A673 (cell line): ENCODE results near the gene CASQ2.

ENCODE experiments used
- CTCF ChIP-seq: fragments of 300-800, 200-600 bp; sonication (generic); conservative IDR thresholded peaks from 2 replicates; pipeline ENCODE4 v1.5.1; 2017; ENCODE audit warnings: low read depth, mild to moderate bottlenecking, antibody characterized with exemption, low read length, moderate library complexity, mixed read lengths
- EZH2 ChIP-seq: fragments of 200-600 bp; sonication (generic); IDR thresholded peaks from 2 replicates; pipeline ENCODE4 v1.6.1; 2017; ENCODE audit warnings: borderline replicate concordance, low read depth, mild to moderate bottlenecking, mixed read lengths, antibody characterized with exemption, low read length; ENCODE audit not compliant: poor library complexity, severe bottlenecking

- TF ChIP-seq CTCF (peak; percentile 77), EZH2 (no peak)
Measured at GRCh38 chr1:115771847-115772457, 3.4 kb upstream of the CASQ2 start.
